CD4-positive, alpha-beta T cell (primary cell): Measurements from ENCODE around the gene IER2. TPM values are rescaled to one million over a fixed set of nuclear protein-coding genes. Genes with fewer than 3 reads are reported as not detected.

Experiments
- ATAC-seq: fragments of 200-7000 bp; cut with Tn5 transposase; one replicate; pipeline ENCODE4 v1.10.0; 2022; ENCODE audit warnings: mild to moderate bottlenecking; ENCODE audit not compliant: poor library complexity
- CTCF ChIA-PET: fragments of 350-600 bp; sonication (Branson Sonifier 250); formaldehyde crosslinking; loops from one replicate; lab custom pipeline; 2021; ENCODE audit warnings: antibody characterized with exemption, inconsistent platforms; lab: Charles Lee
- POLR2A ChIA-PET: fragments of 350-600 bp; sonication (Branson Sonifier 250); formaldehyde crosslinking; loops from one replicate; lab custom pipeline; 2021; ENCODE audit warnings: antibody characterized with exemption, inconsistent platforms; lab: Charles Lee
- DNase-seq, 14 experiments: peaks; one replicate each; pipeline ENCODE4 v3.0.0-alpha.2; 2013 to 2020; ENCODE audit warnings: mixed read lengths in 2 of 14
- H3K27ac ChIP-seq, 2 donors: one replicate each; pipeline versions ENCODE4 v1.5.1 to v1.7.0; 2013; ENCODE audit warnings: low read length in 2 of 2, low read depth in 1 of 2, mild to moderate bottlenecking in 1 of 2
- H3K27me3 ChIP-seq, 2 experiments: 1 replicate in 1 of 2; 2 replicates in 1 of 2; pipeline versions ENCODE4 v1.6.1 to v1.7.0; 2013; ENCODE audit warnings: low read length in 2 of 2, control low read depth in 1 of 2, mild to moderate bottlenecking in 1 of 2, moderate library complexity in 1 of 2; ENCODE audit not compliant: insufficient read depth in 2 of 2, control insufficient read depth in 1 of 2
- H3K36me3 ChIP-seq: one replicate; pipeline ENCODE4 v1.6.1; 2013; ENCODE audit warnings: low read length, control low read depth; ENCODE audit not compliant: insufficient read depth
- H3K4me1 ChIP-seq: one replicate; pipeline ENCODE4 v1.6.1; 2013; ENCODE audit warnings: low read length, control low read depth; ENCODE audit not compliant: insufficient read depth
- H3K4me3 ChIP-seq: one replicate; pipeline ENCODE4 v1.5.1; 2013; ENCODE audit warnings: mild to moderate bottlenecking, low read length, moderate library complexity
- H3K9me3 ChIP-seq, 2 experiments: 1 replicate in 1 of 2; 2 replicates in 1 of 2; pipeline versions ENCODE4 v1.6.1 to v1.7.0; 2013; ENCODE audit warnings: low read length in 2 of 2, mild to moderate bottlenecking in 2 of 2, control low read depth in 1 of 2, moderate library complexity in 1 of 2; ENCODE audit not compliant: control insufficient read depth in 1 of 2, insufficient read depth in 1 of 2
- H3K27ac Mint-ChIP-seq: one replicate; pipeline ENCODE4 v1.8.0; 2020; ENCODE audit warnings: mixed read lengths
- H3K27me3 Mint-ChIP-seq: one replicate; pipeline ENCODE4 v1.8.0; 2021; ENCODE audit warnings: mixed read lengths
- H3K36me3 Mint-ChIP-seq: one replicate; pipeline ENCODE4 v1.8.0; 2021; ENCODE audit warnings: low read depth, mixed read lengths
- H3K4me1 Mint-ChIP-seq: one replicate; pipeline ENCODE4 v1.8.0; 2021; ENCODE audit warnings: low read depth, mixed read lengths
- H3K4me3 Mint-ChIP-seq: one replicate; pipeline ENCODE4 v1.8.0; 2020; ENCODE audit warnings: mild to moderate bottlenecking, mixed read lengths
- H3K9me3 Mint-ChIP-seq: one replicate; pipeline ENCODE4 v1.8.0; 2020; ENCODE audit warnings: mixed read lengths
- CTCF ChIP-seq: fragments of 200-600 bp; IDR thresholded peaks from one replicate; pipeline ENCODE4 v1.8.0; 2022; ENCODE audit warnings: antibody characterized with exemption, mild to moderate bottlenecking
- intact Hi-C, 2 experiments: fragments of 100-400 bp; cut with DNase I in 1 of 2; cut with micrococcal nuclease in 1 of 2; formaldehyde crosslinking; loops; one replicate each; pipeline versions ENCODE4 v1.15.1 to v1.9.0; 2023 to 2025; cut with DNase I, micrococcal nuclease
- total RNA-seq, 174 experiments: library from RNA in 2 of 174; stranded (reverse) in 2 of 174; gene quantifications; one replicate each; pipeline ENCODE4 v1.2.3 and lab custom pipeline; 2021 to 2026

IER2 gene
- total RNA-seq, 2 experiments from 2014 or later = 254 to 255 TPM

DNA sequence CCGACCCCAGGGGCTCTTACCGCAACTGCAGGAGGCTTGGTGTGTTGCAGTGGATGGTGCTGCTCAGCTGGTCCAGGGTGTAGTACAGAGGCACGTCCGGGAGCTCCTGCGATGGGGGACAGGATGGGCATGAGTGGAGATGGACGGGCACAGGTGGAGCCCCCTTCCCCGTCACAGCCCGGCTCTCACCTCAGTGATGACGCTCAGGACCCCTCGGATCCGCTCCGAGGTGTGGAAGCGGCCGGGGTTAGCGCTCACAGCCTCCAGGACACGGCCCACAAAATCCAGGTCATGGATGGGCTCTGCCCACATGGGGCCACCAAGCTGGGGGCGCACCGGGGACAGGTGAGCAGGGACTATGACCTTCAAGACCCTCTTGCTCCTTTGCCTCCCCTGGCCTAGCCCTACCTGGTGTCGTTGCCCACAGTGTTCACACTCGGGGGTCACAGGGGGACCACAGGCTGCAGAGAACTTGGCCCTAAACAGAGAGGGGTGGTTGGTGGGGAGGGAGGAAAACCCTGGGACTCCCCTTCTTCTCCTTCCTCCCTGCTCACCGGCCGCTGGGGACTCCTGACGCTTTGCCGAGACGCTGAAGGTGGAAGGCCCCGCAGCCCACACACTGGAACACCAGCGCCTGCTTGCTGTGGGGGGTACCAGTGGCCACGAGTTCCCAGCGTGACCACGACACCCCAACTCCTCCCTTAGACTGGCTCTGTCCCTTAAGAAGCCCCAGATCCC, 40.7 kb upstream of the IER2 start:
- Mint-ChIP-seq H3K4me3 (no peak overlapping the region), H3K36me3 (peaks cover 30% of the 10 kb centered on the region), H3K4me1 (peaks cover 3% of the 10 kb centered on the region), H3K27me3 (no peaks in the 10 kb centered on the region), H3K9me3 (no peaks in the 10 kb centered on the region), H3K27ac (no peak overlapping the region)
- Histone ChIP-seq H3K9me3 (no peaks in the 10 kb centered on the region), H3K4me1 (peaks cover 17% of the 10 kb centered on the region), H3K36me3 (peaks cover 32% of the 10 kb centered on the region), H3K4me3 (no peak overlapping the region), H3K27me3 (no peaks in the 10 kb centered on the region), H3K27ac (no peak overlapping the region)
- ChIA-PET CTCF (no interaction called here), POLR2A (no interaction called here)
- TF ChIP-seq CTCF = no peak
- DNase-seq (no peak), ATAC-seq (no peak)
- intact Hi-C loops = loop anchor here in 1 of 2 experiments (10.0 kb wide), 1 partner anchor 665 kb away; the partner anchor contains the start of gene C19orf53

GRCh38 chr19:13110099-13110610, 40.1 kb upstream of the IER2 start:
- no peak overlapping the region for H3K27ac ChIP-seq
- POLR2A ChIA-PET = no interaction called here
- H3K4me1 ChIP-seq = peaks cover 12% of the 10 kb centered on the region
- Mint-ChIP-seq H3K36me3 (peaks cover 25% of the 10 kb centered on the region), H3K4me3 (no peak overlapping the region), H3K4me1 (peaks cover 4% of the 10 kb centered on the region), H3K27ac (no peak overlapping the region), H3K9me3 (no peaks in the 10 kb centered on the region), H3K27me3 (no peaks in the 10 kb centered on the region)
- CTCF ChIA-PET = no interaction called here
- TF ChIP-seq CTCF = no peak
- DNase-seq (no peak), ATAC-seq (no peak)
- intact Hi-C loops = loop anchor here in 1 of 2 experiments (10.0 kb wide), 1 partner anchor 665 kb away; the partner anchor contains the start of gene C19orf53
- no peaks in the 10 kb centered on the region for H3K27me3 ChIP-seq
- no peak overlapping the region for H3K4me3 ChIP-seq
- H3K36me3 ChIP-seq = peaks cover 32% of the 10 kb centered on the region
- H3K9me3 ChIP-seq = no peaks in the 10 kb centered on the region

DNA sequence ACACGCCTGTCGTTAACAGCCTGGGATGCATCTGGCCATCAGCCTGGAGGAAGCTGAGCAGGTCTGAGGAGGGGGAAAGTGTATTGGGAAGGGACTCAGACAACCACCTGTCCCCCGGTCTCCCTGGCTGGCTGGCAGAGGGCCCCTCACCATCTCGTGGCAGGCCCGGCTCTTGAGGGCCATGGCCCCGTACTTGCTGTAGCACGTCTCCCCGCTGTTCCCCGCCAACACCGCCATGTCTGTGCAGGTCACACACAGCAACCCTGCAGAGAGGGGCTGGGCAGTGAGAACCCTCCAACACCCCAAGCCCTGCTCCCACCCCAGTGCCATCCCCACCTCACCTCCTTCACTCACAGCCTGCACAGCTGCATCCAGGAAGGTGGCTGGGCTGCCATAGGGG, 37.7 kb upstream of the IER2 start:
- Histone ChIP-seq H3K27ac (no peak overlapping the region), H3K36me3 (peaks cover 28% of the 10 kb centered on the region), H3K27me3 (no peaks in the 10 kb centered on the region), H3K4me1 (peaks cover 22% of the 10 kb centered on the region), H3K4me3 (no peak overlapping the region), H3K9me3 (no peaks in the 10 kb centered on the region)
- ChIA-PET POLR2A (no interaction called here), CTCF (no interaction called here)
- intact Hi-C loops = loop anchor here in 1 of 2 experiments (10.0 kb wide), 1 partner anchor 662 kb away; the partner anchor contains the start of gene C19orf53
- H3K27ac Mint-ChIP-seq = no peak overlapping the region
- peak overlapping the region; percentile 42 for H3K4me3 Mint-ChIP-seq
- DNase-seq (no peak), ATAC-seq (no peak)
- H3K36me3 Mint-ChIP-seq = peaks cover 34% of the 10 kb centered on the region
- H3K27me3 Mint-ChIP-seq = no peaks in the 10 kb centered on the region
- H3K9me3 Mint-ChIP-seq = no peaks in the 10 kb centered on the region
- TF ChIP-seq CTCF = no peak
- H3K4me1 Mint-ChIP-seq = peaks cover 21% of the 10 kb centered on the region
